HG03097 (cell line): ENCODE results near the gene ALKBH7.
A peak's percentile ranks its signal among the peaks of the same experiment; 100 is the strongest.
"Not testable (repeated sequence)": the region's sequence is repeated elsewhere in the genome, so short reads cannot be mapped to it uniquely, and the experiment has no call there.

ENCODE experiments used
- ATAC-seq: cut with Tn5 transposase; IDR thresholded peaks from one replicate; pipeline ENCODE4 v1.9.1; 2021; ENCODE audit not compliant: unreplicated experiment, low FRiP score

ALKBH7 gene

GRCh38 chr19:6372594-6373095 is at the start of gene ALKBH7:
Gene ALKBH7, plus strand, starts transcription at chr19:6372794. Its CDS starts 27 bp downstream, at chr19:6372821.
- peak; percentile 72 for ATAC-seq

GRCh38 chr19:6324757-6325156 is 47.8 kb upstream of the ALKBH7 start:
- no peak for ATAC-seq

- ATAC-seq = no peak
These were observed 47.0 kb upstream of the ALKBH7 start for GRCh38 chr19:6325614-6326013.

DNA sequence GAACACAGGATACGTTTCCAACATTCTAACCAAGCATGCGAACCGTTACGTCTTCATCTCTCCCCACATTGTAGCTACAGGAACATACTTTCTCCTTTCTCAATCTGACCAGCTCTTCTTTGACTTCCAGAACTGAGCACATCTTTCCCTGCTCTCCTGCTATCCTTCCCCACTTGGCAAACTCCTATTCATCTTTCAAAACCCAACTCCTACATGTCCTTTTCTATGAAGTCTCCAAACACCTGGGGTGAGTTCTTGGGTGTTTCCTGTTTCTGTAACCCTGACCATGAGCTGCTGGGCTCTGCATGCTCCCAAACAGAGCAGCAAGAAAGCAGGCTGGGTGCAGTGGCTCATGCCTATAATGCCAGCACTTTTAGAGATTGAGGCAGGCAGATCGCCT is 45.8 kb upstream of the ALKBH7 start:
- no peak for ATAC-seq

- no peak for ATAC-seq
These were observed 39.2 kb upstream of the ALKBH7 start, which contains the start of gene ACER1 for GRCh38 chr19:6333439-6333838. Gene ACER1, minus strand, starts transcription at chr19:6333612. Its CDS starts 61 bp downstream, at chr19:6333551.

GRCh38 chr19:6334490-6335285 is 37.9 kb upstream of the ALKBH7 start:
- ATAC-seq = no peak

GRCh38 chr19:6340493-6341201 is 31.9 kb upstream of the ALKBH7 start:
- no peak for ATAC-seq

DNA sequence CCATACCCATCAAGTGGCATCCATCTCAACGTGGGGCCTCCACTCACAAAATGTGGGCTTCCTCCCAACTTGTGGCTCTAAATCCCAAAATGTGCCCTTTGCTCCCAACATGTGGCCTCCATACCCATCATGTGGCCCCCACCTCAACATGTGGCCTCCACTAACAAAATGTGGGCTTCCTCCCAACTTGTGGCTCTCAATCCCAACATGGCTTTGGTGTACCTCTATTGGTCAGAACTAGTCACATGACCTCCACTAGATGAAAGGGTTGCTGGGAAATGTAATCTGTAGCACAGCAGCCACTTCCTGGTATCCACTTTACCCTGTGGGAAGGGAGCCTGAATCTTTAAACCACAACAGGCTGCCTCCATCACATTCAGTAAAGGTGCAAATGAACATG is 29.1 kb upstream of the ALKBH7 start:
- no peak for ATAC-seq

DNA sequence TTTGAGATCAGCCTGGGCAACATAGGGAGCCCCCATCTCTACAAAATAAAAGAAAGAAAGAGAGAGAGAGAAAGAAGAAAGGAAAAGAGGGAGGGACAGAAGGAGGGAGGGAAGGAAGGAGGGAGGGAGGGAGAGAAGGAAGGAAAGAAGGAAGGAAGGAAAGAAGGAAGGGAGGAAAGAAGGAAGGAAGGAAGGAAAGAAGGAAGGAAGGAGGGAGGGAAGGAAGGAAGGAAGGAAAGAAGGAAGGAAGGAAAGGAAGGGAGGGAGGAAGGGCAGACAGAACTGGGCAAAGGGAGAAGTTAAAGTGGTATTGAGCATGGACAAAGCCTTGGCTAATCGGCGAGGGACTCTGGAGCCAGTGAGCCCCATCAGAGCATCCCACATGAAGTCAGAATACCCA is 23.3 kb upstream of the ALKBH7 start:
- ATAC-seq = not testable (repeated sequence)

- no peak for ATAC-seq
These were observed 21.9 kb upstream of the ALKBH7 start for GRCh38 chr19:6350688-6351087.

DNA sequence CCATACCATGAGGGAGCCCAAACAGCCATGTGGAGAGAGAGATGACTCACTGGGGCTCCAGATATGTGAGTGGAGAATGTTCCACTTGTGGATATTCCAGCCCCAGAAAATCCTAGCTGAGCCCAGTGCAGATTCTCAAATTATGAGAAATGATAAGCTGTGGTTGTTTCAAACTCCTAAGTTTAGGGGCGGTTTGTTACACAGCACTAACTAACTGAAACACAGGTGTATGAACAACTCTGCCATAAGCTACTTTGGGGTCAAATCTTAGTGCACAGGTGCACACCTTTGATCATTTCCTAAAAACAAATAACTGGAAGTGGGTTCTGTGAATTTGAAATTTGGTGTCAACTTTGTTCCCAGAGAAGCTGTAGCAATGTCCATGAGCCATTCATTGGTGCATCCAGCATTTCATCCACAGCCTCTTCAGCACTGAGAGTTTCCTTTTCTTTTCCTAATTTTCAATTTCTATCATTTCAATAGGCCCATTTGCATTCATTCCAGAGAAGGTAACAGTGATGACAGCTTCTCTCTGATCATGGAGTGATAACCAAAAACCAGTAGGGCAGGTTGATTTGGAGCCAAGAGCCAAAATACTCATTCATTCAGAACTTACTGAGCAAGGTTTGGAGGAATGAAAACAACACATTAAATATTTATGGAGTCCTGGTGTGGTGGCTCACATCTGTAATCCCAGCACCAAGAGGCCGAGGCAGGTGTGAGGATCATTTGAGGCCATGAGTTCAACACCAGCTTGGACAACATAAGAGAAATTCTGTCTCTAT is 20.0 kb upstream of the ALKBH7 start:
- no peak for ATAC-seq

- no peak for ATAC-seq
These were observed 18.4 kb upstream of the ALKBH7 start for GRCh38 chr19:6354098-6354674.

- ATAC-seq = not testable (repeated sequence)
These were observed 17.1 kb upstream of the ALKBH7 start for GRCh38 chr19:6355321-6356040.

DNA sequence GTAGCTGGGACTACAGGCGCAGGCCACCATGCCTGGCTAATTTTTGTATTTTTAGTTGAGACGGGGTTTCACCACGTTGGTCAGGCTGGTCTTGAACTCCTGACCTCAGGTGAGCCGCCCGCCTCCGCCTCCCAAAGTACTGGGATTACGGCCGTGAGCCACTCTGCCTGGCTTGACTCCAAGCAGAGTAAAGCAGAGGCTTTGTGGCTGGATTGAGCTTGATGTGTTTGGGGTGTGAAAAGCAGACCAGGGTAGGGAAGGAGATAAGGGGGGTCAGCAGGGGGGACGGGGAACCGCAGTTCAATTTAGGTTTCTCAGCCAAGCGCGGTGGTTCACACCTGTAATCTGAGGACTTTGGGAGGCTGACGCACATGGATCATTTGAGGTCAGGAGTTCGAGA is 15.4 kb upstream of the ALKBH7 start:
- ATAC-seq = no peak

GRCh38 chr19:6358003-6358402 is 14.6 kb upstream of the ALKBH7 start:
- no peak for ATAC-seq

- no peak for ATAC-seq
These were observed 12.8 kb upstream of the ALKBH7 start for GRCh38 chr19:6359568-6360341.

DNA sequence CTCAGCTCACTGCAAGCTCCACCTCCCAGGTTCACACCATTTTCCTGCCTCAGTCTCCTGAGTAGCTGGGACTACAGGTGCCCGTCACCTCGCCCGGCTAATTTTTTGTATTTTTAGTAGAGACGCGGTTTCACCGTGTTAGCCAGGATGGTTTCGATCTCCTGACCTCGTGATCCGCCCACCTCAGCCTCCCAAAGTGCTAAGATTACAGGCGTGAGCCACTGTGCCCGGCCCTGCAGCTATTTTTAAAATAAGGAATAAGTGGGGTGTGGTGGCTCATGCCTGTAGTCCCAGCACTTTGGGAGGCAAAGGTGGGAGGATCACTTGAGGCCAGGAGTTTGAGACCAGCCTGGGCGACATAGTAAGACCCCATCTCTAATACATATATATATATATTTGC is 12.1 kb upstream of the ALKBH7 start:
- ATAC-seq = not testable (repeated sequence)

DNA sequence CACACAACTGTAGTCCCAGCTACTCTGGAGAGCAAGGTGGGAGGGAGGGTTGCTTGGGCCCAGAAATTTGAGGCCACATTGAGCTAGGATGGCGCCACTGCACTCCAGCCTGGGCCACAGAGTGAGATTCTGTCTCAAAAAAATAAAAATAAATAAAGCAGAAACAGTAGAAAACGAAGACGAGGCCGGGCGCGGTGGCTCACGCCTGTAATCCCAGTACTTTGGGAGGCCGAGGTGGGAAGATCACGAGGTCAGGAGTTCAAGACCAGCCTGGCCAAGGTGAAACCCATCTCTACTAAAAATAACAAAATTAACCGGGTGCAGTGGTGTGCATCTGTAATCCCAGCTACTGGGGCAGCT is 11.8 kb upstream of the ALKBH7 start:
- ATAC-seq = not testable (repeated sequence)

GRCh38 chr19:6362027-6362350 is 10.6 kb upstream of the ALKBH7 start:
- ATAC-seq = no peak
